ENCODE measurements around the gene GHR.

GHR gene

GRCh38 chr5:42392917-42393316, 30.3 kb upstream of the GHR start:
- DNase-seq (ENCODE audit: low read depth in 2 of 2), result no peak
- no peak for TF ChIP-seq CTCF (IDR thresholded peaks at IDR 0.05; ENCODE audit: low read depth, low read length)
- H3K4me3 ChIP-seq (replicated peaks in 1 of 2; ENCODE audit: low read depth in 2 of 2, low read length in 2 of 2), result no peak overlapping the region

- no peak overlapping the region for H3K4me3 ChIP-seq (replicated peaks in 1 of 2; ENCODE audit: low read depth in 2 of 2, low read length in 2 of 2)
- DNase-seq (ENCODE audit: low read depth in 2 of 2), result no peak
- no peak for TF ChIP-seq CTCF (IDR thresholded peaks at IDR 0.05; ENCODE audit: low read depth, low read length)
These were observed 27.1 kb upstream of the GHR start for GRCh38 chr5:42396111-42396510.

GRCh38 chr5:42397267-42397666, 26.0 kb upstream of the GHR start:
- no peak for DNase-seq (ENCODE audit: low read depth in 2 of 2)
- no peak overlapping the region for H3K4me3 ChIP-seq (replicated peaks in 1 of 2; ENCODE audit: low read depth in 2 of 2, low read length in 2 of 2)
- TF ChIP-seq CTCF (IDR thresholded peaks at IDR 0.05; ENCODE audit: low read depth, low read length), result no peak

GRCh38 chr5:42399702-42400101, 23.5 kb upstream of the GHR start:
- no peak for DNase-seq (ENCODE audit: low read depth in 2 of 2)
- no peak overlapping the region for H3K4me3 ChIP-seq (replicated peaks in 1 of 2; ENCODE audit: low read depth in 2 of 2, low read length in 2 of 2)
- no peak for TF ChIP-seq CTCF (IDR thresholded peaks at IDR 0.05; ENCODE audit: low read depth, low read length)

GRCh38 chr5:42400474-42400873, 22.8 kb upstream of the GHR start:
- no peak overlapping the region for H3K4me3 ChIP-seq (replicated peaks in 1 of 2; ENCODE audit: low read depth in 2 of 2, low read length in 2 of 2)
- TF ChIP-seq CTCF (IDR thresholded peaks at IDR 0.05; ENCODE audit: low read depth, low read length), result no peak
- DNase-seq (ENCODE audit: low read depth in 2 of 2), result no peak

- no peak for DNase-seq (ENCODE audit: low read depth in 2 of 2)
- H3K4me3 ChIP-seq (replicated peaks in 1 of 2; ENCODE audit: low read depth in 2 of 2, low read length in 2 of 2), result no peak overlapping the region
- no peak for TF ChIP-seq CTCF (IDR thresholded peaks at IDR 0.05; ENCODE audit: low read depth, low read length)
These were observed 20.0 kb upstream of the GHR start for GRCh38 chr5:42403236-42403635.

- TF ChIP-seq CTCF (IDR thresholded peaks at IDR 0.05; ENCODE audit: low read depth, low read length), result no peak
- no peak overlapping the region for H3K4me3 ChIP-seq (replicated peaks in 1 of 2; ENCODE audit: low read depth in 2 of 2, low read length in 2 of 2)
- peak; percentile 2 to 17 for DNase-seq (ENCODE audit: low read depth in 2 of 2)
These were observed 18.9 kb upstream of the GHR start for GRCh38 chr5:42404366-42404765.

All from cardiac fibroblast (primary cell).